Smooth muscle cell (in vitro differentiated cells): ENCODE results near the gene DAZL. TPM values are rescaled to one million over a fixed set of nuclear protein-coding genes. Genes with fewer than 3 reads are reported as not detected.

ENCODE experiments used
- DNase-seq: peaks from one replicate; lab custom pipeline; 2025; ENCODE audit not compliant: unreplicated experiment; lab: John Stamatoyannopoulos, UW
- H2AFZ ChIP-seq: fragments of 200-600 bp; sonication (generic); 2 replicates; pipeline ENCODE4 v1.6.0; 2016; ENCODE audit warnings: antibody characterized with exemption, low read depth, mild to moderate bottlenecking
- H3F3A ChIP-seq: fragments of 200-600 bp; sonication (generic); 2 replicates; pipeline ENCODE4 v1.6.0; 2017; ENCODE audit warnings: antibody characterized with exemption, low read depth
- H3K27ac ChIP-seq: fragments of 200-600 bp; sonication (generic); 2 replicates; pipeline ENCODE4 v1.5.1; 2016; ENCODE audit warnings: low read depth, mild to moderate bottlenecking
- H3K27me3 ChIP-seq: fragments of 200-600 bp; sonication (generic); 2 replicates; pipeline ENCODE4 v1.6.1; 2016; ENCODE audit warnings: low read depth, mild to moderate bottlenecking
- H3K36me3 ChIP-seq: fragments of 200-600 bp; sonication (generic); 2 replicates; pipeline ENCODE4 v1.5.1; 2016; ENCODE audit warnings: low read depth
- H3K4me1 ChIP-seq: fragments of 200-600 bp; sonication (generic); 2 replicates; pipeline ENCODE4 v1.5.1; 2016; ENCODE audit warnings: low read depth
- H3K4me2 ChIP-seq: fragments of 200-600 bp; sonication (generic); 2 replicates; pipeline ENCODE4 v1.6.0; 2016; ENCODE audit warnings: mild to moderate bottlenecking
- H3K4me3 ChIP-seq: fragments of 200-600 bp; sonication (generic); 2 replicates; pipeline ENCODE4 v1.5.1; 2016; ENCODE audit warnings: mild to moderate bottlenecking
- H3K79me2 ChIP-seq: fragments of 200-600 bp; sonication (generic); 2 replicates; pipeline ENCODE4 v1.6.0; 2016; ENCODE audit warnings: low read depth, mild to moderate bottlenecking
- H3K9ac ChIP-seq: fragments of 200-600 bp; sonication (generic); 2 replicates; pipeline ENCODE4 v1.6.0; 2016; ENCODE audit warnings: low read depth
- H3K9me3 ChIP-seq: fragments of 200-600 bp; sonication (generic); replicated peaks from 2 replicates; pipeline ENCODE4 v1.5.1; 2016; ENCODE audit warnings: low read depth
- H4K20me1 ChIP-seq: fragments of 200-600 bp; sonication (generic); 2 replicates; pipeline ENCODE4 v1.6.0; 2016; ENCODE audit warnings: low read depth
- CTCF ChIP-seq: fragments of 200-600 bp; sonication (generic); IDR thresholded peaks from 2 replicates; pipeline ENCODE4 v1.5.1; 2017; ENCODE audit warnings: borderline replicate concordance, mild to moderate bottlenecking, antibody characterized with exemption; ENCODE audit not compliant: insufficient read depth, poor library complexity, severe bottlenecking
- WGBS: methylation state at CpG from one replicate; pipeline ENCODE4 v1.1.7; 2016; ENCODE audit warnings: low lambda C conversion rate; 5-methylcytosine and 5-hydroxymethylcytosine counted together
- polyA plus RNA-seq: library from polyadenylated mRNA; unstranded; fragments of >200 nt; fragmentation: Nextera tagmentation; extraction: Ambion mirVana; gene quantifications from 2 replicates; pipeline ENCODE4 v1.2.1, GENCODE V29; 2016
- total RNA-seq: library from RNA; depleted of rRNA; stranded (reverse); fragments of >200 nt; gene quantifications from 2 replicates; pipeline ENCODE4 v1.2.3, GENCODE V29; 2014

The DAZL gene
- total and polyA plus RNA-seq, 2 experiments from 2014 or later, result not detected

- no peak for DNase-seq
- 85% methylated on average over 5 of the region's 5 CpGs for WGBS
Observed at GRCh38 chr3:16559653-16560365, 45.4 kb downstream of the DAZL start.

GRCh38 chr3:16554126-16554525 lies 51.1 kb downstream of the DAZL start:
- DNase-seq, result no peak
- Histone ChIP-seq H3K4me1 (no peaks in the 10 kb centered on the region), H3K4me3 (no peak overlapping the region), H3K9ac (no peak overlapping the region), H3K79me2 (no peaks in the 10 kb centered on the region), H2AFZ (no peak overlapping the region), H3K27ac (no peak overlapping the region), H3K4me2 (no peak overlapping the region), H3K9me3 (no peaks in the 10 kb centered on the region), H3F3A (no peaks in the 10 kb centered on the region), H4K20me1 (no peaks in the 10 kb centered on the region), H3K27me3 (no peaks in the 10 kb centered on the region), H3K36me3 (no peaks in the 10 kb centered on the region)
- WGBS, result 95% methylated on average over 4 of the region's 4 CpGs
- no peak for TF ChIP-seq CTCF

More at GRCh38 chr3:16559653-16560365, 45.4 kb downstream of the DAZL start:
- Histone ChIP-seq H3K27me3 (no peaks in the 10 kb centered on the region), H3K4me2 (no peak overlapping the region), H3K4me3 (no peak overlapping the region), H2AFZ (no peak overlapping the region), H3K9ac (no peak overlapping the region), H3K27ac (no peak overlapping the region), H3K79me2 (no peaks in the 10 kb centered on the region), H3K9me3 (peaks cover 5% of the 10 kb centered on the region), H3F3A (no peaks in the 10 kb centered on the region), H4K20me1 (no peaks in the 10 kb centered on the region), H3K36me3 (no peaks in the 10 kb centered on the region), H3K4me1 (no peaks in the 10 kb centered on the region)
- no peak for TF ChIP-seq CTCF

GRCh38 chr3:16552757-16553156 lies 52.5 kb downstream of the DAZL start:
- H2AFZ ChIP-seq, result no peak overlapping the region
- H3K79me2 ChIP-seq, result no peaks in the 10 kb centered on the region
- no peak overlapping the region for H3K4me2 ChIP-seq
- H3K4me3 ChIP-seq, result no peak overlapping the region
- no peak for DNase-seq
- H3K27me3 ChIP-seq, result no peaks in the 10 kb centered on the region
- no peak for TF ChIP-seq CTCF
- no peaks in the 10 kb centered on the region for H3K4me1 ChIP-seq
- H3K27ac ChIP-seq, result no peak overlapping the region
- H3K36me3 ChIP-seq, result no peaks in the 10 kb centered on the region
- no peaks in the 10 kb centered on the region for H4K20me1 ChIP-seq
- no peaks in the 10 kb centered on the region for H3F3A ChIP-seq
- H3K9me3 ChIP-seq, result no peaks in the 10 kb centered on the region
- 78% methylated on average over 3 of the region's 3 CpGs for whole genome bisulfite sequencing
- no peak overlapping the region for H3K9ac ChIP-seq

GRCh38 chr3:16551342-16551976 lies 53.8 kb downstream of the DAZL start:
- H3K9me3 ChIP-seq, result no peaks in the 10 kb centered on the region
- 94% methylated on average over 4 of the region's 4 CpGs for WGBS
- H3K79me2 ChIP-seq, result no peaks in the 10 kb centered on the region
- H3K4me2 ChIP-seq, result no peak overlapping the region
- peak overlapping the region; percentile 44 for H3K27ac ChIP-seq
- H3K36me3 ChIP-seq, result no peaks in the 10 kb centered on the region
- no peaks in the 10 kb centered on the region for H4K20me1 ChIP-seq
- no peaks in the 10 kb centered on the region for H3K27me3 ChIP-seq
- H3F3A ChIP-seq, result no peaks in the 10 kb centered on the region
- H3K4me1 ChIP-seq, result no peaks in the 10 kb centered on the region
- peak overlapping the region; percentile 89 for H2AFZ ChIP-seq
- H3K4me3 ChIP-seq, result no peak overlapping the region
- peak overlapping the region; percentile 31 for H3K9ac ChIP-seq
- TF ChIP-seq CTCF, result no peak
- no peak for DNase-seq
